Right lobe of liver (tissue), 6 donors: ENCODE data around the gene SMG1. TPM values are rescaled to one million over a fixed set of nuclear protein-coding genes. Genes with fewer than 3 reads are reported as not detected.
"Not testable (repeated sequence)": the region's sequence is repeated elsewhere in the genome, so short reads cannot be mapped to it uniquely, and the experiment has no call there.

Experiments used
- ATAC-seq, 4 donors: fragments of 200-7000 bp; cut with Tn5 transposase; one replicate each; pipeline ENCODE4 v1.9.1; 2020; ENCODE audit warnings: mild to moderate bottlenecking in 4 of 4, moderate library complexity in 4 of 4
- DNase-seq, 3 donors: peaks; one replicate each; pipeline ENCODE4 v3.0.0-alpha.2; 2020
- H3K27ac ChIP-seq, 3 donors: fragments of 200-600 bp; one replicate each; pipeline ENCODE4 v1.8.0; 2022
- H3K27me3 ChIP-seq, 2 donors: fragments of 200-600 bp; one replicate each; pipeline ENCODE4 v1.8.0; 2022
- H3K36me3 ChIP-seq, 4 donors: fragments of 200-600 bp; sonication (generic) in 1 of 4; one replicate each; pipeline versions ENCODE4 v1.5.1 to v1.8.0; 2017 to 2022; ENCODE audit warnings: control low read depth in 1 of 4
- H3K4me1 ChIP-seq, 4 donors: fragments of 200-600 bp; sonication (generic) in 1 of 4; one replicate each; pipeline versions ENCODE4 v1.5.1 to v1.8.0; 2017 to 2022; ENCODE audit warnings: control low read depth in 1 of 4
- H3K4me3 ChIP-seq, 3 donors: fragments of 200-600 bp; one replicate each; pipeline ENCODE4 v1.8.0; 2022
- H3K9me3 ChIP-seq, 4 donors: fragments of 200-600 bp; sonication (generic) in 1 of 4; one replicate each; pipeline versions ENCODE4 v1.5.1 to v1.8.0; 2017 to 2022; ENCODE audit warnings: control low read depth in 1 of 4
- POLR2A ChIP-seq: fragments of 450-650 bp; IDR thresholded peaks from one replicate; pipeline ENCODE4 v1.6.1; 2017; ENCODE audit warnings: antibody characterized with exemption, mild to moderate bottlenecking
- WGBS: methylation state at CpG from one replicate; pipeline ENCODE4 v1.1.6; 2018; ENCODE audit warnings: low coverage, low lambda C conversion rate; ENCODE audit not compliant: insufficient coverage; ENCODE audit errors: missing lambda C conversion rate; 5-methylcytosine and 5-hydroxymethylcytosine counted together
- intact Hi-C, 2 donors: fragments of 100-400 bp; cut with DNase I; formaldehyde crosslinking; loops; one replicate each; pipeline versions ENCODE4 v1.11.2 to v1.14.1; 2022
- total RNA-seq, 6 experiments: library from RNA; depleted of rRNA in 2 of 6; stranded (reverse); fragments of >200 nt in 2 of 6; fragmentation: NEBNext Ultra II Directional in 3 of 6; extraction: Animal tissue kit (Norgen Biotek cat#: 25700) in 3 of 6; gene quantifications; one replicate each; pipeline versions ENCODE4 v1.1.0 to v1.2.4, GENCODE V29; 2016 to 2023
- TF ChIP-seq, protein P1 (sequence below), 4 donors: fragments of 200-600 bp in 3 of 4; fragments of 450-650 bp in 1 of 4; IDR thresholded peaks; one replicate each; pipeline versions ENCODE4 v1.5.1 to v1.8.0; 2016 to 2022; ENCODE audit warnings: antibody characterized with exemption in 4 of 4, mild to moderate bottlenecking in 2 of 4
- donor health status: DM: no; HTN: yes; CAD: no.
- donor health status: DM: no; HTN: no; CAD: no.
- donor health status: DM: no; HTN: no; CAD: no.
- donor health status: DM: no; HTN: yes; CAD: no.
- donor health status: DM: no; HTN: yes; CAD: no.

The SMG1 gene
- total RNA-seq, 6 experiments from 2014 or later: 29.6 to 45.9 (median 33.8) TPM

- 75% methylated on average over 7 of the region's 7 CpGs for WGBS
- no peak for ATAC-seq
- Histone ChIP-seq H3K4me3 (no peak overlapping the region), H3K36me3 (no peaks in the 10 kb centered on the region), H3K4me1 (no peaks in the 10 kb centered on the region), H3K27ac (no peak overlapping the region), H3K9me3 (no peaks in the 10 kb centered on the region), H3K27me3 (no peaks in the 10 kb centered on the region)
- intact Hi-C loops: no loop called here
- no peak for TF ChIP-seq POLR2A
- TF ChIP-seq, protein P1, sequence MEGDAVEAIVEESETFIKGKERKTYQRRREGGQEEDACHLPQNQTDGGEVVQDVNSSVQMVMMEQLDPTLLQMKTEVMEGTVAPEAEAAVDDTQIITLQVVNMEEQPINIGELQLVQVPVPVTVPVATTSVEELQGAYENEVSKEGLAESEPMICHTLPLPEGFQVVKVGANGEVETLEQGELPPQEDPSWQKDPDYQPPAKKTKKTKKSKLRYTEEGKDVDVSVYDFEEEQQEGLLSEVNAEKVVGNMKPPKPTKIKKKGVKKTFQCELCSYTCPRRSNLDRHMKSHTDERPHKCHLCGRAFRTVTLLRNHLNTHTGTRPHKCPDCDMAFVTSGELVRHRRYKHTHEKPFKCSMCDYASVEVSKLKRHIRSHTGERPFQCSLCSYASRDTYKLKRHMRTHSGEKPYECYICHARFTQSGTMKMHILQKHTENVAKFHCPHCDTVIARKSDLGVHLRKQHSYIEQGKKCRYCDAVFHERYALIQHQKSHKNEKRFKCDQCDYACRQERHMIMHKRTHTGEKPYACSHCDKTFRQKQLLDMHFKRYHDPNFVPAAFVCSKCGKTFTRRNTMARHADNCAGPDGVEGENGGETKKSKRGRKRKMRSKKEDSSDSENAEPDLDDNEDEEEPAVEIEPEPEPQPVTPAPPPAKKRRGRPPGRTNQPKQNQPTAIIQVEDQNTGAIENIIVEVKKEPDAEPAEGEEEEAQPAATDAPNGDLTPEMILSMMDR (IDR thresholded peaks at IDR 0.05): no peak
- DNase-seq: peak in 1 of 3 donors; percentile 20
Observed at GRCh38 chr16:18936727-18937340, 10.6 kb upstream of the SMG1 start.

DNA sequence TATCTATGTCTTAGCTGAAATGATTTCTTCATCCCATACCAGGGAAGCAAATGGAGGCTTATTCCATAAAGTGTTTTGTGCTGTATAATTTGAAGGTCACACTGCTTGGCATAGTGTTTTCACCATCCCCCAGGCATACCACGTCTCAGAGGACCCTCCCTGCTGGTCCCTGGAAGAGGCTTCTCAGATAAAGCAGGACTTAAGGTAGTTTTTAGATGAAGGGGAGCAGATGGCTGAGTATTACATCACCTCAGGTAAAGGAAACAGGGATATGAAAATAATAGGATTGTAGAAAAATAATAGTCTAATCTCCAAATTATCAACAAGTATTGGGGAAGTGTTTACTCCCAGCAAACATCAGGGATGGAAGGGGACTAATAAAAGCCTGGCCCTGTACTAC lies 7.3 kb upstream of the SMG1 start:
- no peak for TF ChIP-seq POLR2A
- TF ChIP-seq, protein P1 (IDR thresholded peaks at IDR 0.05): no peak
- no peaks in the 10 kb centered on the region for H3K4me1 ChIP-seq
- no peak for ATAC-seq
- no peaks in the 10 kb centered on the region for H3K36me3 ChIP-seq
- intact Hi-C loops: no loop called here
- WGBS: 27% methylated on average over 1 of the region's 1 CpG
- no peak overlapping the region for H3K27ac ChIP-seq
- H3K4me3 ChIP-seq: no peak overlapping the region
- no peaks in the 10 kb centered on the region for H3K9me3 ChIP-seq
- DNase-seq: no peak
- H3K27me3 ChIP-seq: no peaks in the 10 kb centered on the region

DNA sequence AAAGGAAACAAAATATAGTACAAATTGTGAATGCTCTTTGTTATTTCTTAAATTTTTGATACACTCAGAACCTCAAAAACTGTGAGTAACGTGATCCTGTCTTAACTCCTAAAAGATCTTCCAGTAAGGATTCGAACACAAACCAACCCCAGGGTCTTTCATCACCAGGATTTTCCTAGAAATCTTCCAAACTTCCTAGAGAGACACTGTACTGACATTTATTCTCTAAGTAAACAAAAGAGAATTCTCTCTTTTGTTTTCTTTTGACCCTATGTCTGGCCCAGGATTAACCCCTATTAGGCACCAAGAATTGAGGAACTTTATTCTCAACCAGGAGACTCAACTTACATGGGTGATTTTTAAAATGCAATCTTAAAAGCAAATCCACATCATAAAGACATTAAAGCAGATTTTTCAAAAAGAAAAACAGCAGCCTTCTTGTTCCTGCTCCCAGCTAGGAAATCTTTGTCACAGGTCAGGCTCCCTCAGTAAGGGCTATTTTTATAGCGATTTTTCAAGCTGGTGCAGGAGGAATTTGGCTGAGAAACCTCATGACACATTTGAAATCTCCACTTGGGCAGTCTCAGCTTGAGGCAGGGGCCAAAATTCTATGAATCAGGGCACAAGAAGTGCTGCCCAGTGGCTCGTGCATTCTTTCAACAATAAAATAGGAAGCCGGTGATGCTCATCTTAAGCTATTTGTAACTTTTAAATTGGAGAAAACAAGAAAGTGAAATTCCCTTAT lies 6.2 kb upstream of the SMG1 start:
- no peaks in the 10 kb centered on the region for H3K9me3 ChIP-seq
- WGBS: 55% methylated on average over 5 of the region's 5 CpGs
- H3K27me3 ChIP-seq: no peaks in the 10 kb centered on the region
- ATAC-seq: no peak
- no peak overlapping the region for H3K4me3 ChIP-seq
- no peaks in the 10 kb centered on the region for H3K36me3 ChIP-seq
- no peaks in the 10 kb centered on the region for H3K4me1 ChIP-seq
- intact Hi-C loops: no loop called here
- TF ChIP-seq, protein P1 (IDR thresholded peaks at IDR 0.05): no peak
- TF ChIP-seq POLR2A: no peak
- H3K27ac ChIP-seq: no peak overlapping the region
- DNase-seq: no peak

GRCh38 chr16:18931756-18932155 lies 5.5 kb upstream of the SMG1 start:
- DNase-seq (no peak), ATAC-seq (no peak)
- WGBS: 63% methylated on average over 2 of the region's 5 CpGs
- Histone ChIP-seq H3K4me1 (no peaks in the 10 kb centered on the region), H3K27me3 (no peaks in the 10 kb centered on the region), H3K4me3 (no peak overlapping the region), H3K9me3 (no peaks in the 10 kb centered on the region), H3K36me3 (no peaks in the 10 kb centered on the region), H3K27ac (no peak overlapping the region)
- TF ChIP-seq, protein P1 (IDR thresholded peaks at IDR 0.05): no peak
- TF ChIP-seq POLR2A: no peak
- intact Hi-C loops: no loop called here

DNA sequence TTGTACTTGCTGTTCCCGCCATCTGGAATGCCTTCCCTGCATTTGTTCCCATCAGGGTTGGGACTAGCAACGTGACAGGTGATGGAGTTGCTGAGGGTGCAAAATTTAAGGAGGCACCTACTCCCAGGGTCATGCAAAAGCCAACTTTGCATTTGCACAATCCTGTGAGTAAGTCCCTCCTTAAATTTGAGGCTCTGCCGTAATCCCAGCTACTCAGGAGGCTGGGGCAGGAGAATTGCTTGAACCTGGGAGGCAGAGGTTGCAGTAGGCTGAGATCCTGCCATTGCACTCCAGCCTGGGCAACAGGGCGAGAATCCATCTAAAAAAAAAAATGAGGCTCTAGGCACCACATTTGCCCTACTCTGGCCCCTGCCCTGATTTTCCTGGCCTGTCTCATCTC lies 3.9 kb upstream of the SMG1 start:
- ATAC-seq, H3K36me3 ChIP-seq, H3K4me1 ChIP-seq, H3K27me3 ChIP-seq, H3K4me3 ChIP-seq, H3K27ac ChIP-seq, DNase-seq, intact Hi-C loops, H3K9me3 ChIP-seq: not testable (repeated sequence)
- 77% methylated on average over 3 of the region's 4 CpGs for WGBS

DNA sequence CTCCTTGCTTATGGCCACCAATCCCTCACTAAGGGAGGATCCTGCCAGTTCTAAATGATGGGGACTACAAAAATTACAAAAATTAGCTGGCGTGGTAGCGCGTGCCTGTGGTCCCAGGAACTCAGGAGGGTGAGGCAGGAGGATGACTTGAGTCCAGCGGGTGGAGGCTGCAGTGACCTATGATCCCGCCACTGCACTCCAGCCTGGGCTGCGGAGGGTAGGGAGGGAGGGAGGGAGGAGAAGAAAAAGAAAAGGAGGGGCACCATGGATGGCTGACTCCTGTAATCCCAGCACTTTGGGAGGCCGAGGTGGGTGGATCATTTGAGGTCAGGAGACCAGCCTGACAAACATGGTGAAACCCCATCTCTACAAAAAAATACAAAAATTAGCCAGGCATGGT lies 1.9 kb upstream of the SMG1 start:
- ATAC-seq, H3K4me1 ChIP-seq, intact Hi-C loops, H3K4me3 ChIP-seq, DNase-seq, H3K27ac ChIP-seq, H3K27me3 ChIP-seq, H3K9me3 ChIP-seq, H3K36me3 ChIP-seq: not testable (repeated sequence)
- 86% methylated on average over 2 of the region's 7 CpGs for WGBS

DNA sequence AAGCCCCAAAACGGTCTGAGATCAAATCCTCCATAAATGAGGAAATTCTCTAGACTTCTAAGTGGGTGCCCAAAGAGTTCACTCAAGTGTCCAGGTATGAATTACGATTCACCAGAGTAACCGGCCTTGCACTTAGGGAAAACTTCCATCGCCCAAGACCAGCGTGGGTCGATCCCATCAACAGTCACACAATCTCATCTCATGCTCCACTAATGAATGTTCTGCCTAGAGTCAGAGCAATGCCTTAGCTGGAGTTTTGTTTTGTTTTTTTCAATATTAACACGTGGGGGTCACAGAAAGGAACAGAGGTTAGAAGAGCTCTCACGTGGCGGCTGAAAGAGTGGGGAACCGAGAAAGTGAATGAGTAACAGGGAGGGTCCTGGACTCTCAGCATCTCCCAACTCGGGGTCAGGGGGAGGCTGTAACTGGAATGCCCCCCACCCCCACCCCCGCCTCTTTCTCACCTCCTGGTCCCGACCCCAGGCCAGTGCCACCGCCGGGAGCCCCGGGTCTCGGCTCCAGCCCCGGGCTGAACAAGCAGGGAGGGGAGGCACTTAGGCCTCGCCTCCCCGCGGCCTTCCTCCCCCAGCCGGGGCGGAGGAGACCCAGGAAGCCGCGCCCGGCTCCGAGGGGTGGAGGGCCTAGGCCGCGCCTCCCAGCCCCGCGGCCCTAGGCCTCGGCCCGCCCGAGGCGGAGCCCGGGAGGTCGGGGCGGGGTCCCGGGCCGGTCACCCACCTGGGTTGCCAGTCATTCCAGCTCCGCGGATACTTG lies 808 bp downstream of the SMG1 start:
- intact Hi-C loops, H3K9me3 ChIP-seq, H3K27me3 ChIP-seq, H3K36me3 ChIP-seq: not testable (repeated sequence)
- peak overlapping the region; percentile 65 to 83 (median 66) for H3K27ac ChIP-seq
- peak in 2 of 3 donors; percentile 71 for DNase-seq
- peak; percentile 60 to 84 (median 70) for ATAC-seq
- peaks cover 0 to 12% (median under 1%) of the 10 kb centered on the region in 4 donors for H3K4me1 ChIP-seq
- H3K4me3 ChIP-seq: peak overlapping the region; percentile 63 to 74 (median 68)
- 0% methylated on average over 12 of the region's 42 CpGs for WGBS
